HG02798 (cell line): ENCODE measurements around the gene UBP1.

ENCODE experiments used
- ATAC-seq: cut with Tn5 transposase; IDR thresholded peaks from one replicate; pipeline ENCODE4 v1.9.1; 2021; ENCODE audit warnings: mild to moderate bottlenecking; ENCODE audit not compliant: unreplicated experiment, poor library complexity

Gene UBP1

DNA sequence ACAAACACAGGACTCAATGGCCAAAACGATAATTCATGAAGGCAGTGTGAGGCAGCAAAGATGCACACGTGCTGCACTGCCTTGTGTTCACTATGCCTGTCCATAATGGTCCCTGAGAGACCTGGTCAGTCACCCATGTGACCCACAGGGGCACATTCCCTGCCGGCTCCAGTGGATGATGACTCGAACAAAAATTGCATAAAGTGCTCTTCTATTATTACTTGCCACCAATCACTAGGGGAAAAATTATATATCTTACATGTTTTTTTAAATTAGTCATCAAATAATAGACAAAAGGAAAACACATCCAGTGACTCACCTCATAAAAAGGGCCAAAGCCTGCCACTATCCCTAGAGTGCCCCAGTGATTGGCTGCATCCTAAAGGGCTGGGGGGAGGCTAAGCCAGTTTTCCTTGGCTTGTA, 47.5 kb downstream of the UBP1 start:
- ATAC-seq = no peak

DNA sequence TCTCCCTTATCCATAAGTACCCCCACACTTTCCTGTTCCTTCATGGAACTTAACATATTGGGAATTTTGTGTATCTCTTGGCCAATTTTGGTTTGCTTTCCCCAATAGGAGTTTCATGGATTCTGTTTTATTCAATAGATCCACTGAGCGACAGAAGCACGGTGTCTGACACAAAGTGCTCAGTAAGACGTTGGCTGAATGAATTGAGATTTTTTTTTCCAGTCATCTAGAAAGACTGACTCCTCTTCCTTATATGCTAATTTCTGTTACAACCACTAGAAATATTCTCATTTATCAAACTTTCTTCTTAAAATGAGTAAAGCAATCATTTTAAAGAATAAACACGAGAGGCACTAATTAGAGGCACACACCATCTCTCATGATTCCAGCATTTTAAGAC, 48.1 kb downstream of the UBP1 start:
- no peak for ATAC-seq

DNA sequence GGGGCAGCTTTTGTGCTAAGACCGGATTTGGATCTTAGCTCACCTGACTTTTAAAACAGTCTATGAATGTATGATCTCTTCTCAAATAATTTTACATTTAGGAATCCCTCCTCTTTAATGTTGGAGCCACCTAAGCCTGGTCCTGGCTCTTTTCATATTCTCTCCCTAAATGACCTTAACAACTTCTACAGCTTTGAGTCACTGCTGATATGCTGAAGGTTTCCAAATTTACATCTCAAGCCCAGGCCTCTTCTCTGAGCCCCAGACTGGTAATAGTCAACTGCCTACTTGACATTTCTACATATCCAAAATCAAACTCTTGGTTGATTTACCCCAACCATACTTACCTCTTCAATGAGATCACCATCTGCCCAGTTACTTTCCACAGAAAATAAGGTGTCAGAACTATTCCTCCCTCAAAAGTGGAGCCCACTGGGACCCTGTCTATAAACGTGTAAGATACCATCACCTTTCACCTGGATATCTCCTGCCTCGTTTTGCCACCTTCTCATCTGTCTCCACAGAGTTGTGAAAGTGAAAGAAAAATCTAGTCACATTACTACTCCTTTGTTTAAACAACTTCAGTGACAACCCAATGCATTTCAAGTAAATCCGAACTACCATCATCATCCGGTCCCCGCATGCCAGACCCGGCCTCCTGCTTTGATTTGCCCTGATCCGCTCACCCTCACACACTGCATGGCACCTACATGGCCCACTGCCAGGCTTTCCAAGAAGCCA, 48.8 kb downstream of the UBP1 start:
- ATAC-seq = no peak

DNA sequence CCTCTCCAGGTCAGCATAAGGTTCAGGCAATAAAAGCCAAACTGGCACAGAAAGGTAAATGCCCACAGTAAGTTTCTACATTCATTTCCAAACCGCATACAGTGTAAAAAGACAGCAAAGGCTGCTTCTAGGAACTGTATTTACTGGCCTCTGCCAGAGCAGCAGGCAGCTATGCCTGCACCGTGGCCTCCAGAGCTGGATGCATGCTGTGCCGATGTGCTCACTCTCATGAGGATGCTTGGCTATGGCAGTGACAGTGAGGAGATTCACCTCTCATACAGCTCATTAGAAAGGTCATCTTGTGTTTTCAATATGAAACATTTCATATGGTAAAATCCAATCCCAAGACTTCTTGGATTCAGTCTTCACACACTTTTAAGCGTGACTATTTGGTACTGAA, 50.3 kb downstream of the UBP1 start:
- ATAC-seq = no peak

DNA sequence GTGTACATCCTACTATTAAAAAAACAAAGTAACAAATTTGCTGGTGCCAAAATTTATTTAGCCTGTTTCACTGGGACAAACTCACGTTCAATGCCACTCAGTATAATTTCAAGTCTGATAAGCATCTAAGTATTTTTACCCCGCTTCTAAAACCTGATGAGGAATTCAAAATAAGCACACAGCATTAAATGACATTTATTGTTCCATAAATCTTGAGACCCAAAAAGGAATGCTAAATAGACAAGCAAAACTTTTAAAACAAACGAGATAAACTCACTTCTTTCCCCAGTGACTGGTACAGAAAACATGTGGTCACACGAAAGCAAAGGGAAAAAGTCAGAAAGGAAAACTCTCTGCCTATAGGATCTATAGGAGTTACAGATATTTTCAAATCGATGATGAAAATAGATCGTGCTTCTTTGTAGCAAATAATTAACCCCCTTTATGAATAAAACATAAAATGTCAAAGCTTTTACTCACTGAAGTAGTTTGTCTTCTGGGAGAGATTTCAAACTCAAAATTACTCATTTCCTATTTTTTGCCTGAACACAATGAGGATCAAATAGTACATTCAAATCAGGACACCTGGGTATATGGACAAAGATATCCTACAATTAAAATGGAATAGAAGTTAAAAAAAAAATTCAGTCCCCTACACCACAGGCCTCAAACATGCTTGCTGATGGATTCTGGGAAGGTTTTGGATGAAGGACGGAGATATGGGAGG, 51.7 kb downstream of the UBP1 start:
- ATAC-seq = no peak

DNA sequence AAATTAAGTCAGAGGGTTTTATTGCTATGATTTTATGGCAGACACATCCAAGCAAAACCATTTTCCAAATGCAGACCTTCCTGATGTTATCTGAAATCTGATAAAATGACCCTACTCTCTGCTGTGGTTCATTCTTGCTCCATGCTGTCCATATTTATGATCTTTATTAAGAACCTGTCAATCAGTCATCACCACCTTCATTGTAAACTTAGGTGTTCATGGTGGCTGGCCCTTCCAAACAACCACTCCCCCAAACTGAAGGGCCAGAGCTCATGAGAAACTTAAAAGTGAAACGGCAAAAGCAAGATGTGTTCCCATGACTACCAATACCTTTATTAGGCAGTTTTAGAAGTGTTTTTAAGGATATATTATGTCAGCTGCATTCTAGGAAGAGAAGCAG, 53.6 kb downstream of the UBP1 start:
- ATAC-seq = no peak

DNA sequence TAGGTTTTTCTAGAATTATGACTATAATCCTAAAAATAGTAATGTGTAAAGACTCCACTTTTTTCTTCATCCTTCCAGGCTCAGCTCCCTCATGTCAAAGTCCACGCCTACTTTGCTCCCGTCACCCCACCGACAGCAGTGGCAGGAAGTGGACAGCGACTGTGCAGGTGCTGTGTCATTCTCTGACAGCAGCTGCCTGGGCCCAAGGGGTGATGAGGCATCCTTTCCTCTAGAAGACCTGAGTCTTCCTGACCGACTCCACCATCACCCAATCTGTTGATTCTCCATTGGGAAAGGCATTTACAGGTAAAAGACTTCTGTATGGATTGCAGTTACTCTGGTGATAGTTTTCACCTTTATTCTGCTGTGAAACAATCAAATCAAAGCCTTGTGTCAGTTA, 54.8 kb downstream of the UBP1 start:
- peak; percentile 31 for ATAC-seq

DNA sequence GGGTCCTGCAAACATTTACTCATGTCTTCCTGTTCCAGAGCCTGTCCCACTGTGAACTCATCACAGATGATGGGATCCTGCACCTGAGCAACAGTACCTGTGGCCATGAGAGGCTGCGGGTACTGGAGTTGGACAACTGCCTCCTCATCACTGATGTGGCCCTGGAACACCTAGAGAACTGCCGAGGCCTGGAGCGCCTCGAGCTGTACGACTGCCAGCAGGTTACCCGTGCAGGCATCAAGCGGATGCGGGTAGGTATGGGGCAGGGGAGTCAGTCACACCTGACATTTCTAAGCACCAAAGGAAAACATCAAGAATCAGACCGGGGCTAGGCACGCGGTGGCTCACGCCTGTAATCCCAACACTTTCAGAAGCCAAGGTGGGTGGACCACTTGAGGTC, 56.3 kb downstream of the UBP1 start:
- no peak for ATAC-seq

DNA sequence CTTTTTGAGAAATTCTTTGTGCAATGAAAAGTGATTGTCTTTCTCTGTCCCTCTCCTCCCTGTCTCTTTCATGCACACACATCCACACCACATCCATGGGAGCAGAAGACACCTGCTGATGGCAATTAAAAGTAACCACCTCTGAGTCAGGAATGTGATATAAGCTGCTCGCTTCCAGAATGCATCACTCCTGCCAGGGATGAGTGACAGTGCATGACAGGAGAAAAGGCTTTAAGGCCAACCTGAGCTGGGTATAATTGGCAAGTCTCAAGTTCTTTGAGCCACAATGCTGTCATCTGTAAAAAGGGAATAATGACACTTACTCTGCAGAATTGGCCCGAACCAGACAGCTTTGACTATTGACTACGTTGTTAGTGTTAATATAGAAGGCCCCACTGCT, 59.6 kb downstream of the UBP1 start:
- no peak for ATAC-seq

DNA sequence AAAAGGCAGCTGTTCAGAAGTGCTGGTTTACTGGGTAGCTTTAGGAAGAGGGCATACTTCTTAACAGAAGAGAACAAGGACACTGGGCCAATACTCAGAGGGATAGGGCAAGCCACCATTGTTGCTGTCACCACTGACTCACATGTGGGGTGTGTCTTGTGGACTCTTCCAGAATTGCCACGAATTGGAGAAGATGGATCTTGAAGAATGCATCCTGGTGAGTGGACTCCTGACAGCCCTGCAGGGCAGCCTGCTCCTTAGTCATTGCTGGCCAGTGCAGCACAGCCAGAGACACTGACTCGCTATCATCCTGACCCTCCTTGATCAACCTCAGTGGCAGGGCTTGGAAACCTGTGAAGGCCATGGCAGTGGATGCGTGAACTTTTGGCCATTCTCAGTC, 62.3 kb downstream of the UBP1 start:
- no peak for ATAC-seq

DNA sequence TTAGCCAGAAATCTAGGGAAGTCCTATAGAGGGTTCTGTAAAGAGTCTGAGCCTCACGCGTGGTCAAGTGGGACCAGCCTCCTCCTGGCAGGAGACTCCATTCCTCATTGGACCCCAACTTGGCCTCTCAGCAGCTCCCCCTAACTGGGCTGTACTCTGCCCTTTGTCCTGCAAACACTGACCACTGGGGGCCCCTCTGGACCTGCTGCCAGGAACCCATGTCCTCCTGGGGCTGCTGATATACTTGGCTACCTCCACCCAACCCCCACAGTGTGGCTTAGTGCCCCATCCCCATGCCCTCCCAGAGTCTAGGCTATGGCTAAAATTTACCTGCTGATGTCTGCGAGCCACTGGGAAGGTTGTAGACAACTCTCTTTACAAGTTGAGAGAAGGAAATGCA, 62.7 kb downstream of the UBP1 start:
- ATAC-seq = no peak

DNA sequence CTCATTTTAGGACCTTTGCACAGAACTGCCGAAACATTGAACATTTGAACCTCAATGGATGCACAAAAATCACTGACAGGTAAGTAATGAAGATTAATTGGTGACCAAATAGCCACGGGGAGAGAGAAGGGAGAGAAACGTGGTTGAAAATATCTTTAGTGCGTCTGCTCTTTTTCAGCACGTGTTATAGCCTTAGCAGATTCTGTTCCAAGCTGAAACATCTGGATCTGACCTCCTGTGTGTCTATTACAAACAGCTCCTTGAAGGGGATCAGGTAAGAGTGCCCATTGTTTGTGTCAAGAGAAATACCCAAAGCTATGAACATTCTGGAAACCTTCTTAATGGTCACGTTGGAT, 67.1 kb downstream of the UBP1 start:
- no peak for ATAC-seq

DNA sequence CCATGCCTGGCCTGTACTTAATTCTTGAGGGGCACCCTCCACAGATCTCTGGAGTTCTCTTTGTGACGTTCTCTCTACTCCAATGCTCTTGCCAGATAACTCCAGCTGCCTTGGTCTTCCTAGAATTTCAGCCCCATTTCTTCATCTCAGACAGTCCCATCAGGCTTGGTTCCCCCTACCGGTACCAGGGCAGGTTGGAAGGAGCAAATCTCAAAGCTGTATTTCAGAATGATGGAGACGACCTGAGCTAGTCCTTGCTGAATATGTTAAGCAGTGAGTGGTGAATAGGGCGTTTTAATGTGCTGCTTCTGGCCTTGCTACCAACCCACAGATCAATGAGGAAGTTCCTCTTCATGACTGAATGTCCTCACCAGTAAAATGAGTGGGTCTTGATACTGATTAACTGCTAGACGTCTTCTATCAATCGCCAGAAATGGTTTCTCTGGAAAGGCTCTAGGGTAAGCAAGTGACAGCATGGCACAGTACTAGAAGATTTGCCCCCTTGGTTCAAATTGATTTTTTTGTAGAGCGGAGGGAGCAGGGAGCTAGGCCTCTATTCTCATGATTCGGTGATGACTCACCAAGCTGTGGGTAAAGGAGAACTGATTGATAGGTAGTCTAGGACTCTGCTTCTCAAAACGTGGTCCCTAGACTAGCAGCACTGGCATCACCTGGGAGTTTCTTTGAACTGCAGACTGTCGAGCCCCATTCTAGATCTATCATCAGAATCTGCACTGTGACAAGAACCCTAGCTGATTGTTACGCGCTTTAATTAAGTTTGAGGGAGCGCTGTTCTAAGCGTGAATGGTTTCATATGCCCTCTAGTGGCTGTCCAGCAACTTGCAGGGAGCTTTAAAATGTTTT, 67.8 kb downstream of the UBP1 start:
- ATAC-seq = peak; percentile 72

DNA sequence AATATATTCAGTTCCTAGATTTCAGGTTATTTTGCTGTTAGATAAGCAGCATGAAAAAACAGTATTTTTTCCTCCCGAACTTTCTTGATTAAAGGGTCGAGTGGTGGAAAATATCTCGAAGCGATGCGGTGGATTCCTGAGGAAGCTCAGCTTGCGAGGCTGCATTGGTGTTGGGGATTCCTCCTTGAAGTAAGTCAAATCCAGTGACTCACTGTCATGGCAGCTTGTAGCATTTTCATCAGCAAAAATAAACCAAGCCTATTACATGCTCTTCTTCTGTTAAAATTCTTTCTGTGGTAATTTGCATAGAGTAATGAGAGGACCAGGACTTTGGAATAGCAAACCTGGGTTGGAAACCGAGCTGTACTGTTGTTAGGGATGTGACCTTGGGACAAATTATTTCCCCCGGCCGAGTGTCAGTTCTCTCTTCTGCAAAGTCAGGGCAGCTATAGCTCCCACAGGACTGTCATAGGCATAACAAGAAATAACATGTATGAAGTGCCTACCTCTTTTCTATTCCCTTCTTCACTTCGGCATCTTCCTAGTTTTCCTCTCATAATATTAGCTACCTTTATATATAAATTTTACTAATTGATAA, 75.6 kb downstream of the UBP1 start:
- no peak for ATAC-seq

DNA sequence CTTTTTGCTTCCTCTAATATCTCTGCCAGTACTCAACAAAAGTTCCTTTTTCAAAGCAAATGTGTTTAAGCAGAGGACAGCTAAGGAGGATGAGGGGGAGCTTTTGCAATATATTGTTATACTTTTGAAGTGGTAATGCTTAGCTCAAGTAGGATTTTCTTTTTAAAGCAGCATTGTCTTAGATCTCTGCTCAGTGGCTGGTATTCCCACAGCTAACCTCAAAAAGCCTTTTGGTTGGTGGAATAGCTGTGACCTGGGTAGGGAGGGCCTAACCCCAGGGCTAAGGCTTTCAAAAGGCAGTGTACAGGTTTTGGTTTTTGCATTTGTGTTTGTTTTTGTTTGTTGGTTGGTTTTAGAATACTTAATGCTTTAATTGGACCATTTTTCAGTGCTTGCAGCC, 76.1 kb downstream of the UBP1 start:
- no peak for ATAC-seq

DNA sequence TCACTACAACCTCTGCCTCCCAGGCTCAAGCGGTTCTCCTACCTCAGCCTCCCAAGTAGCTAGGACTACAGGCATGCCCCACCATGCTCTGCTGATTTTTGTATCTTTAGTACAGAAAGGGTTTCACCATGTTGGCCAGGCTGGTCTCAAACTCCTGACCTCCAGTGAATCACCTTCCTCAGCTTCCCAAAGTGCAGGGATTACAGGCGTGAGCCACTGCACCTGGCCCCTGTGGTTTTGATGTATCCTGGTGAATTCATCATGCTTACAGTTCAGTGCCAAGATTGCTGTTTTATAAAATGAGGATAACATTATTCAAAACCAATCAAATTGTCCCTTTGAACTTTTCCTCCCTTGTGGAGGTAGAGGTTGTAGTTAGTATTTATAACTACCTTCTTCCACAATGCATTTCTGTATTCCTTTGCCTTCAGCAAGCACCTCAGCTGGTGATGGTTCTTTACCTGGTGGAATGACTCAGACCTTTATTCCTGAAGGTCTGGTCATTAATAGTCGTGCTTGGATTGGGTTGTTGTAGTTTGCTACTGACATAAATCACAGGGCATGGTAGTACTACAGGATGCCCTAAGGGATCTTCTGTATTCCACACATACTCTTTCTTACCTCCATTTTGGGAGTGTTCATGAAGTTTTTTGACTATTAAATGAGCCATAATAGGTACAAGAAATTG, 76.9 kb downstream of the UBP1 start:
- no peak for ATAC-seq

DNA sequence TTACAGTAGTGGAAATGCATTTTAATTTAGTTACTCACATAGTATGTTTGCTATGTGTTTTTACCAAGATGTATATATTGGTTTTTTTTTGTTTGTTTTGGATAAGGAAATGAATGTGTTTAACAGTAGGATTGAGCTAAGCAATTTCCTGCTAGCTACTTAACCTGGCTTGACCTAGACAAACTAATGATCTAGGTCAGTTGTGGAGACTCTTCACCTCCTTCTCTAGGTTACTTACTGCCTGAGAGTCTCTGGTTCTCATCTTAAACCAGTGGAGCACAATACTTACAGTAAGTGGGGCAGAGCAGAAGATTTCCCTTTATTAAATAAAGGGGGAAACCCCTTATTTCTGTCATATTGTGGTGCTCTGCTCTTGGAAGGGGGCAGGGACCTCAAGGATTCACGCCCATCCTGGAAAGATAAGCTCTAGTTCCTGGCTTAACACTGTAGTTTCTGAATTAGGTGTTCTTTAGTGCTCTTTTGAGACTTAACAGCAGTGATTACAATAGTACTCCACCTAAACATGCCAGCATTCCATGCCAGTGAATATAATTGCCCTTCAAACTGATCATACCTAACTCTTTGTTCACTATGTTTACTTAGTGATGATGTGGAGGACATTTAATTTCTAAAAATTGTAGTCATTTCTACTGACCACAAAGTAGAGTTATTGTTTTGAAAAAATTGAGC, 79.9 kb downstream of the UBP1 start:
- ATAC-seq = no peak

DNA sequence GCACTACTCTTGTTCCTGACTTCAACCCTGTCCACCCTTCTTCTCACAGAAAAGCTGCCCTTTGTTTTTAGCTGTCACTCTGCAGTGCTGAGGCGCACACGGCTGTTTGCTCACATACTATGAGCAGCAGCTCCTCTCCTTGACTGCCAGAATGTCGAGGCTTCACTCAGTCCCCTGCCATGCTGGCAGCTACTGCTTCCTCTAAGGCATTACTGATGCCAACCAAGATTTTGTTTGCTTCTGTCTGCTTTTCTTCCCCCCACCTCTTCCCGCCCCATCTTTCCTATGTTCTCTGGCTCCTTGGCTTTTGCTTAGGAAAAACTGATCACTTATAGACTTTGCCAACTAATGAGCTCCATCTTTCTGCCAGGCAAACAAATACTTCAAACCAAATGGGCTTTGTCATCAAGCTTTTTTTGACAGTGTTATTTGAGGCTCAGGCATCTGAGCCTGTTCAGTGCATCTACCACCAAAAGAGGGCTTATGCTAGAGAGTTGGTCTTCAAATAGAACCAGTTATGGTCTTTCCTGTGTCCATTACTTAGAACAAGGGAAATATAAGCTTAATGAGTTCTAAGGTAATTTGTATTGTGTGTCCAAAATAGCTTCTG, 81.9 kb downstream of the UBP1 start:
- no peak for ATAC-seq

DNA sequence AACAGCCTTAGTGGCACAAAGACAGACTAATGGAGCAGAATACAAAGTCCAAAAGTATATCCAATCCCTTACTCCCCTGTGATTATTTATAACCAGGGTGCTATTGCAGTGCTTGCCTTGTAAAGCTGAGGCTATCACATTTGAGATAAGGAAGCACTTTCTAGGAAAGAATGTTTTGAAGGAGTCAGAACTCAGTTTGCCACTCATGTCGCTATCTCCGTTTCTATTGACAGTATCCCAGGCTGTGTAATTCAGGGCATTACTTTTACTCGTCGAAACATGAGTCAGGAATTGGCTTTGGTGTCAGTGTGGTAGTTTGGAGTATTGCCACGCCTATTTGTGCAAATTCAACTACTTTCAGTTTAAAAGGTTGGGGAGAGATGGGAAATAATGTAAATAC, 84.6 kb downstream of the UBP1 start:
- ATAC-seq = no peak
